Caco-2 (cell line): ENCODE data around the gene SLC12A7. TPM values are rescaled to one million over a fixed set of nuclear protein-coding genes. Genes with fewer than 3 reads are reported as not detected.

ENCODE experiments used
- BruUV-seq: library from RNA; stranded (reverse); fragments of 400-500 nt; replicated peaks from 2 replicates; lab custom pipeline; 2021; lab: Mats Ljungman, UMichigan
- CTCF ChIA-PET: fragments of 300-600 bp; sonication (Branson Sonifier 250); formaldehyde crosslinking; loops from one replicate; lab custom pipeline; 2022; ENCODE audit warnings: antibody characterized with exemption; lab: Charles Lee
- POLR2A ChIA-PET: fragments of 300-600 bp; sonication (Branson Sonifier 250); formaldehyde crosslinking; loops from one replicate; lab custom pipeline; 2022; ENCODE audit warnings: antibody characterized with exemption; lab: Charles Lee
- DNase-seq, 2 experiments: peaks; one replicate each; pipeline versions ENCODE4 v3.0.0 to v3.0.0-alpha.2; 2020 to 2022
- H3K27me3 ChIP-seq: replicated peaks from 2 replicates; pipeline ENCODE4 v1.6.0; 2011; ENCODE audit warnings: low read length; ENCODE audit not compliant: control insufficient read depth, insufficient read depth
- H3K36me3 ChIP-seq: 2 replicates; pipeline ENCODE4 v1.5.1; 2011; ENCODE audit warnings: low read length; ENCODE audit not compliant: control insufficient read depth, insufficient read depth
- H3K4me1 ChIP-seq: fragments of 250-450 bp; sonication (Bioruptor Pico); 2 replicates; pipeline ENCODE4 v1.5.1; 2020; ENCODE audit warnings: mild to moderate bottlenecking
- H3K4me3 ChIP-seq: 2 replicates; pipeline ENCODE4 v1.5.1; 2011; ENCODE audit warnings: low read depth, mild to moderate bottlenecking, control low read depth, low read length
- H3K9me3 ChIP-seq: fragments of 250-450 bp; sonication (Bioruptor Pico); 2 replicates; pipeline ENCODE4 v1.5.1; 2020; ENCODE audit warnings: mild to moderate bottlenecking, moderate library complexity
- H3K27ac Mint-ChIP-seq: one replicate; pipeline ENCODE4 v1.8.0; 2022; ENCODE audit warnings: mixed read lengths; ENCODE audit not compliant: unreplicated experiment
- H3K27me3 Mint-ChIP-seq: one replicate; pipeline ENCODE4 v1.8.0; 2022; ENCODE audit warnings: mixed read lengths; ENCODE audit not compliant: insufficient read depth, unreplicated experiment
- H3K36me3 Mint-ChIP-seq: one replicate; pipeline ENCODE4 v1.8.0; 2022; ENCODE audit warnings: mild to moderate bottlenecking, mixed read lengths; ENCODE audit not compliant: insufficient read depth, unreplicated experiment
- H3K4me1 Mint-ChIP-seq: one replicate; pipeline ENCODE4 v1.8.0; 2022; ENCODE audit warnings: low read depth, mixed read lengths; ENCODE audit not compliant: unreplicated experiment
- H3K4me3 Mint-ChIP-seq: one replicate; pipeline ENCODE4 v1.8.0; 2022; ENCODE audit warnings: mild to moderate bottlenecking, moderate library complexity, mixed read lengths; ENCODE audit not compliant: unreplicated experiment
- H3K9me3 Mint-ChIP-seq: one replicate; pipeline ENCODE4 v1.8.0; 2022; ENCODE audit warnings: mixed read lengths; ENCODE audit not compliant: unreplicated experiment
- intact Hi-C: fragments of 100-400 bp; cut with micrococcal nuclease; formaldehyde crosslinking; loops from one replicate; pipeline ENCODE4 v1.10.0; 2022; ENCODE audit not compliant: unreplicated experiment
- total RNA-seq: library from RNA; stranded (reverse); gene quantifications from 2 replicates; pipeline ENCODE4 v1.2.3, GENCODE V29; 2022
- TF ChIP-seq, protein P1 (sequence below), 2 experiments: fragments of 200-600 bp in 1 of 2; IDR thresholded peaks; 1 replicate in 1 of 2; 2 replicates in 1 of 2; pipeline versions ENCODE4 v1.5.1 to v1.8.0; 2011 to 2022; ENCODE audit warnings: antibody characterized with exemption in 1 of 2, control low read depth in 1 of 2, inconsistent platforms in 1 of 2, low read depth in 1 of 2, low read length in 1 of 2, mild to moderate bottlenecking in 1 of 2, moderate library complexity in 1 of 2; ENCODE audit not compliant: insufficient read depth in 1 of 2, severe bottlenecking in 1 of 2, unreplicated experiment in 1 of 2

The SLC12A7 gene
- total RNA-seq, 1 experiment from 2014 or later, result 41.7 TPM

DNA sequence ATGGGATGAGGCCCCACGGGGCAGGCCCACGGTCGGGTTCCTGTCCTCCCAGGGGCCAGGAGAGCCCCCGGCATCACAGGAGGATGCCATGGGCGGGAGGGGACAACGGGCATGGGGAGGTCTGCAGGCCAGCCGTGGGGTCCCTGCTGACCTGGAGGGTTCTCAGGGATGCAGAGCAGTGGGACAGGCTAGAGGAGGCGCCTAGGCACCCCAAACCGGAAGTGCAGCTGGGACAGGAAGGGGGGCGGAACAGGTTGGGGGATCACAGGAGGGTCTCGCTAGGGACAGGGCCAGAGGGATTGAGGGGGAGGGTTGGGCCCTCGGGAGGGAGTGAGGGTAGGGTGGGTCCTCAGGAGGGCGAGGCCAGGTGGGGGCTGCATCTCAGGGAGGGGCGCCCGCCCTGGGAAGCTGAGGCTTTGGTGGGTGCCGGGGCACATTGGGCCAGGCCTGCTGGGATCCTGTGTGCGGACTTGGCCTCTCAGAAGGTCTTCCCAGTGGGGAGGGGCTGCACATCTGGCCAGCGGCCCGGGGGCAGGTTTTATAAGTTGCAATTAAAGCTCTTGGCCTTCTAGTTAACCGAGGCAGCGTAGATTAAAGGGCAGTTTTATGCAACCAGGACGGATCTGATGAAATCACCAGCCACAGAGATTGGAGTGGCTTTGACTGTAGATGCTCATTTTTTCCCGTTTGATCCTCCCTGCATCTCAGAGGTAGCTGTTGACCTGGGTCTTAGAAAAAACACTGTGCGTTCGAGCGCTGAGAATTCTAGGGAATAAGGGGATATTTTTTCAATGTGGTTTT lies 83.2 kb downstream of the SLC12A7 start:
- intact Hi-C loops, result no loop called here
- Histone ChIP-seq H3K9me3 (no peaks in the 10 kb centered on the region), H3K36me3 (no peaks in the 10 kb centered on the region), H3K27me3 (no peaks in the 10 kb centered on the region), H3K4me1 (no peaks in the 10 kb centered on the region), H3K4me3 (no peak overlapping the region)
- H3K4me3 Mint-ChIP-seq, result no peak overlapping the region
- no peak overlapping the region for H3K27ac Mint-ChIP-seq
- H3K36me3 Mint-ChIP-seq, result no peaks in the 10 kb centered on the region
- CTCF ChIA-PET, result no interaction called here
- no peak for DNase-seq
- H3K9me3 Mint-ChIP-seq, result no peaks in the 10 kb centered on the region
- no TSS peak for BruUV-seq
- no peaks in the 10 kb centered on the region for H3K27me3 Mint-ChIP-seq
- no peaks in the 10 kb centered on the region for H3K4me1 Mint-ChIP-seq
- POLR2A ChIA-PET, result no interaction called here
- TF ChIP-seq, protein P1, sequence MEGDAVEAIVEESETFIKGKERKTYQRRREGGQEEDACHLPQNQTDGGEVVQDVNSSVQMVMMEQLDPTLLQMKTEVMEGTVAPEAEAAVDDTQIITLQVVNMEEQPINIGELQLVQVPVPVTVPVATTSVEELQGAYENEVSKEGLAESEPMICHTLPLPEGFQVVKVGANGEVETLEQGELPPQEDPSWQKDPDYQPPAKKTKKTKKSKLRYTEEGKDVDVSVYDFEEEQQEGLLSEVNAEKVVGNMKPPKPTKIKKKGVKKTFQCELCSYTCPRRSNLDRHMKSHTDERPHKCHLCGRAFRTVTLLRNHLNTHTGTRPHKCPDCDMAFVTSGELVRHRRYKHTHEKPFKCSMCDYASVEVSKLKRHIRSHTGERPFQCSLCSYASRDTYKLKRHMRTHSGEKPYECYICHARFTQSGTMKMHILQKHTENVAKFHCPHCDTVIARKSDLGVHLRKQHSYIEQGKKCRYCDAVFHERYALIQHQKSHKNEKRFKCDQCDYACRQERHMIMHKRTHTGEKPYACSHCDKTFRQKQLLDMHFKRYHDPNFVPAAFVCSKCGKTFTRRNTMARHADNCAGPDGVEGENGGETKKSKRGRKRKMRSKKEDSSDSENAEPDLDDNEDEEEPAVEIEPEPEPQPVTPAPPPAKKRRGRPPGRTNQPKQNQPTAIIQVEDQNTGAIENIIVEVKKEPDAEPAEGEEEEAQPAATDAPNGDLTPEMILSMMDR (IDR thresholded peaks at IDR 0.05; ENCODE audit: insufficient read depth in 1 of 2, low read depth in 1 of 2, low read length in 1 of 2, severe bottlenecking in 1 of 2, unreplicated experiment in 1 of 2), result no peak

DNA sequence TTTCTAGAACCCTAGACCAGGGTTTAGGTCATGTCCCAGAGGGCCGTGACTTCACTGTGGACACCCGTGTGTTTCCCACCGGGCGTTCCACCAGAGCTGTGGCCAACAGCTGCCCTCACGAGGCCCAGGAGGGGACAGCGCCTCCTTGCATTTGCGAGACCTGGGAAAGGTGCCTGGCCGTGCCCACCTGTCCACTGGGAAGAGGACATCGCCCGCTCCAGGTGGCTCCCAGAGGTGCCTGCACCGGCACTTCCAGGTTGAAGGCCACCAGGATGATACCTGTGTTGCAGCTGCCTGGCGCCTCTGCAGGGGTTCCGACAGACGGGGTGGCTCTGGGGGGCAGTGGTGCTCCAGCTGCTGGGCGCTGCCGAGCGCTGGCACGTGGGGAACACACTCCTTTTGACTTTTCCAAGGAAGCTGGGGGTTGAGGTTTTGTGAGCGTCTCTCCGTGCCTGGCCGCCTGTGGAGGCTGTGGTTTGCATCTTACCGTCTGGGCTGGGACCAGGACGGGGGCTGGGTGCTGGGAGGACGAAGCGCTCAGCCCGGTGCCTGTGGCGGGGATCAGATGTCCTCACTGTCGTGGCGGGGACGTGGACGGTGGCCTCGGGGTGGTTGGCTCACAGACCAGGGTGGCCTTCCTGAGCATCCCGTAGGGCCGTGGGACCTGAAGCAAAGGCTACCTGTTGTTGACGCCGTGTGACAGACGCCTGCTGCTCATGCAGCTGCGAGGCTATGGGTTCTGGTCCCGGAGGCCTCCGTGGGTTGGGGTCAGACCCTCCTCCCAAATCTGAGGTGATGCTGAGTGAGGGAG lies 84.0 kb downstream of the SLC12A7 start:
- H3K4me1 Mint-ChIP-seq, result no peaks in the 10 kb centered on the region
- no peaks in the 10 kb centered on the region for H3K27me3 ChIP-seq

More for the DNA sequence above, 84.0 kb downstream of the SLC12A7 start:
- no peaks in the 10 kb centered on the region for H3K9me3 ChIP-seq
- H3K4me3 Mint-ChIP-seq, result no peak overlapping the region
- intact Hi-C loops, result no loop called here
- no peak for DNase-seq
- H3K9me3 Mint-ChIP-seq, result no peaks in the 10 kb centered on the region
- TF ChIP-seq, protein P1 (IDR thresholded peaks at IDR 0.05; ENCODE audit: insufficient read depth in 1 of 2, low read depth in 1 of 2, low read length in 1 of 2, severe bottlenecking in 1 of 2, unreplicated experiment in 1 of 2), result no peak
- no peaks in the 10 kb centered on the region for H3K4me1 ChIP-seq
- ChIA-PET POLR2A (no interaction called here), CTCF (no interaction called here)
- BruUV-seq, result no TSS peak
- H3K36me3 Mint-ChIP-seq, result no peaks in the 10 kb centered on the region
- no peak overlapping the region for H3K27ac Mint-ChIP-seq
- no peaks in the 10 kb centered on the region for H3K36me3 ChIP-seq
- no peak overlapping the region for H3K4me3 ChIP-seq
- H3K27me3 Mint-ChIP-seq, result no peaks in the 10 kb centered on the region
